Stimulated activated CD4-positive, alpha-beta T cell treated with anti-CD3 and anti-CD28 coated beads, TNF-alpha, amount 100 ng/mL, for 24 hours (primary cell): Measurements from ENCODE around the gene RFXANK.
"Not testable (repeated sequence)": the region's sequence is repeated elsewhere in the genome, so short reads cannot be mapped to it uniquely, and the experiment has no call there.

Experiments
- DNase-seq, 3 experiments: peaks; one replicate each; pipeline ENCODE4 v3.0.0-alpha.2; 2020; ENCODE audit warnings: low read depth in 3 of 3

RFXANK gene

GRCh38 chr19:19170053-19170872, 21.8 kb upstream of the RFXANK start, which contains the start of gene MEF2B:
Gene MEF2B (minus strand): TSS chr19:19170263. CDS start chr19:19150735, 19,528 bp downstream.
- DNase-seq = peak; percentile 56 to 85 (median 63)

GRCh38 chr19:19170873-19171672, 21.0 kb upstream of the RFXANK start:
- DNase-seq = no peak

GRCh38 chr19:19171821-19172532, 20.1 kb upstream of the RFXANK start:
- no peak for DNase-seq

GRCh38 chr19:19173243-19173642, 18.8 kb upstream of the RFXANK start:
- DNase-seq = not testable (repeated sequence)

GRCh38 chr19:19176950-19177349, 15.1 kb upstream of the RFXANK start:
- DNase-seq = no peak

- no peak for DNase-seq
Observed at GRCh38 chr19:19179548-19180441, 12.3 kb upstream of the RFXANK start.

- DNase-seq = no peak
Observed at GRCh38 chr19:19181488-19181998, 10.5 kb upstream of the RFXANK start.

GRCh38 chr19:19185853-19186740, 6.0 kb upstream of the RFXANK start:
- DNase-seq = peak; percentile 32 to 47 (median 36)

GRCh38 chr19:19186742-19187141, 5.3 kb upstream of the RFXANK start:
- DNase-seq = no peak

GRCh38 chr19:19191768-19192077, 335 bp upstream of the RFXANK start:
- DNase-seq = no peak

GRCh38 chr19:19192910-19193423, 909 bp downstream of the RFXANK start:
- no peak for DNase-seq

GRCh38 chr19:19193926-19194325, 1.9 kb downstream of the RFXANK start:
- DNase-seq = no peak

GRCh38 chr19:19201697-19202630, 9.9 kb downstream of the RFXANK start:
- DNase-seq = no peak

- DNase-seq = no peak
Observed at GRCh38 chr19:19202707-19203011, 10.6 kb downstream of the RFXANK start.

- peak; percentile 88 to 95 (median 90) for DNase-seq
Observed at GRCh38 chr19:19203012-19203856, 11.2 kb downstream of the RFXANK start, which contains the start of gene NR2C2AP. Gene NR2C2AP (minus strand): TSS chr19:19203414. CDS start chr19:19203060, 354 bp downstream.

- no peak for DNase-seq
Observed at GRCh38 chr19:19204181-19204580, 12.1 kb downstream of the RFXANK start.
